Transverse colon (tissue), 3 donors: ENCODE measurements around the gene SCG3.

Experiments
- CTCF ChIP-seq, 5 experiments: fragments of 200-600 bp in 3 of 5; fragments of 450-650 bp in 2 of 5; sonication (generic) in 3 of 5; IDR thresholded peaks; 1 replicate in 2 of 5; 2 replicates in 3 of 5; pipeline ENCODE4 v1.5.1; 2016 to 2017; ENCODE audit warnings: antibody characterized with exemption in 5 of 5, inconsistent platforms in 3 of 5, mild to moderate bottlenecking in 2 of 5, moderate library complexity in 1 of 5
- EP300 ChIP-seq: sonication (generic); formaldehyde crosslinking; IDR thresholded peaks from one replicate; pipeline ENCODE4 v1.6.1; 2017; ENCODE audit warnings: antibody characterized with exemption, low read depth
- POLR2A ChIP-seq: fragments of 450-650 bp; IDR thresholded peaks from one replicate; pipeline ENCODE4 v1.6.1; 2016; ENCODE audit warnings: antibody characterized with exemption, mild to moderate bottlenecking, moderate library complexity

- TF ChIP-seq CTCF (IDR thresholded peaks at IDR 0.05) (no peak), POLR2A (no peak), EP300 (no peak)
These were observed 71.6 kb downstream of the SCG3 start for GRCh38 chr15:51752888-51753287.
